SK-N-SH (cell line): Measurements from ENCODE around the gene SLC35G1. TPM values are rescaled to one million over a fixed set of nuclear protein-coding genes. Genes with fewer than 3 reads are reported as not detected.

ENCODE experiments used
- CTCF ChIA-PET: fragments of 300-600, 350-600 bp; formaldehyde crosslinking; extraction: SDS; loops from one replicate; lab custom pipeline; 2021; lab: Yijun Ruan, JAX
- POLR2A ChIA-PET: fragments of 350-600 bp; sonication (Branson Sonifier 250); formaldehyde crosslinking; extraction: SDS; loops from one replicate; lab custom pipeline; 2020; ENCODE audit warnings: antibody characterized with exemption, inconsistent platforms; lab: Yijun Ruan, JAX
- DNase-seq: peaks from one replicate; pipeline ENCODE4 v3.0.0; 2012
- H2AFZ ChIP-seq: fragments of 200-600 bp; sonication (generic); 2 replicates; pipeline ENCODE4 v1.8.1; 2016; ENCODE audit warnings: antibody characterized with exemption, mild to moderate bottlenecking, low read depth
- H3F3A ChIP-seq: fragments of 200-600 bp; sonication (generic); replicated peaks from 2 replicates; pipeline ENCODE3; 2016; ENCODE audit warnings: antibody characterized with exemption, mild to moderate bottlenecking; ENCODE audit not compliant: insufficient read depth
- H3K27ac ChIP-seq, 2 experiments: fragments of 200-500 bp in 1 of 2; fragments of 200-600 bp in 1 of 2; sonication (Bioruptor generic) in 1 of 2; sonication (generic), shearing (Covaris generic) in 1 of 2; 2 replicates each; pipeline versions ENCODE4 v1.5.1 to v1.6.1; 2014 to 2016; ENCODE audit warnings: low read depth in 2 of 2, inconsistent platforms in 1 of 2, low read length in 1 of 2, mild to moderate bottlenecking in 1 of 2, mixed read lengths in 1 of 2
- H3K27me3 ChIP-seq: fragments of 200-600 bp; sonication (generic), shearing (Covaris generic); 2 replicates; pipeline ENCODE4 v1.6.1; 2016; ENCODE audit warnings: mixed run types; ENCODE audit not compliant: insufficient read depth
- H3K36me3 ChIP-seq, 2 experiments: fragments of 200-500 bp in 1 of 2; fragments of 200-600 bp in 1 of 2; sonication (Bioruptor generic) in 1 of 2; sonication (generic) in 1 of 2; replicated peaks in 1 of 2; 2 replicates each; pipeline versions ENCODE3 to v1.5.1; 2014 to 2016; ENCODE audit warnings: low read length in 1 of 2, mild to moderate bottlenecking in 1 of 2; ENCODE audit not compliant: insufficient read depth in 2 of 2, control insufficient read depth in 1 of 2
- H3K4me1 ChIP-seq, 2 experiments: fragments of 200-500 bp in 1 of 2; fragments of 200-600 bp in 1 of 2; sonication (Bioruptor generic) in 1 of 2; sonication (generic), shearing (Covaris generic) in 1 of 2; 2 replicates each; pipeline versions ENCODE4 v1.5.1 to v1.6.1; 2014 to 2016; ENCODE audit warnings: low read depth in 1 of 2, low read length in 1 of 2, mixed run types in 1 of 2; ENCODE audit not compliant: insufficient read depth in 2 of 2, control insufficient read depth in 1 of 2
- H3K4me2 ChIP-seq: fragments of 200-600 bp; sonication (generic), shearing (Covaris generic); 2 replicates; pipeline ENCODE4 v1.6.1; 2017; ENCODE audit warnings: mixed run types
- H3K4me3 ChIP-seq, 2 experiments: fragments of 200-500 bp in 1 of 2; fragments of 200-600 bp in 1 of 2; sonication (Bioruptor generic) in 1 of 2; sonication (generic), shearing (Covaris generic) in 1 of 2; 2 replicates each; pipeline versions ENCODE4 v1.5.1 to v1.8.1; 2014 to 2016; ENCODE audit warnings: low read depth in 2 of 2, inconsistent platforms in 1 of 2, low read length in 1 of 2, mild to moderate bottlenecking in 1 of 2, mixed read lengths in 1 of 2, moderate library complexity in 1 of 2
- H3K79me2 ChIP-seq: fragments of 200-600 bp; sonication (generic); 2 replicates; pipeline ENCODE4 v1.8.1; 2017; ENCODE audit warnings: mild to moderate bottlenecking; ENCODE audit not compliant: insufficient read depth
- H3K9ac ChIP-seq: fragments of 200-600 bp; sonication (generic); 2 replicates; pipeline ENCODE4 v1.6.1; 2017; ENCODE audit warnings: mixed run types
- H3K9me2 ChIP-seq: fragments of 200-600 bp; sonication (generic); 2 replicates; pipeline ENCODE4 v1.6.1; 2017; ENCODE audit warnings: mixed run types
- H3K9me3 ChIP-seq: fragments of 200-600 bp; sonication (generic); 2 replicates; pipeline ENCODE4 v1.6.1; 2017; ENCODE audit warnings: mixed run types, mild to moderate bottlenecking, moderate library complexity
- H4K20me1 ChIP-seq: fragments of 200-600 bp; sonication (generic); 2 replicates; pipeline ENCODE4 v1.6.1; 2017; ENCODE audit warnings: mild to moderate bottlenecking, mixed run types; ENCODE audit not compliant: insufficient read depth
- CHD2 ChIP-seq: fragments of 150-350 bp; IDR thresholded peaks from 2 replicates; pipeline ENCODE4 v1.6.1; 2018; ENCODE audit warnings: low read length; ENCODE audit not compliant: partially characterized antibody
- ELF1 ChIP-seq: IDR thresholded peaks from 2 replicates; pipeline ENCODE4 v1.4.0; 2012
- EP300 ChIP-seq, 2 experiments: IDR thresholded peaks; 2 replicates each; pipeline versions ENCODE4 v1.4.0 to v1.6.1; 2012; ENCODE audit warnings: borderline replicate concordance in 1 of 2, low read depth in 1 of 2, low read length in 1 of 2
- EZH2phosphoT487 ChIP-seq: fragments of 200-600 bp; sonication (generic); IDR thresholded peaks from 2 replicates; pipeline ENCODE4 v1.6.1; 2017; ENCODE audit warnings: low read depth, mixed run types, mild to moderate bottlenecking, antibody characterized with exemption, moderate library complexity, borderline replicate concordance
- FOSL2 ChIP-seq: IDR thresholded peaks from 2 replicates; pipeline ENCODE4 v1.4.0; 2012; ENCODE audit warnings: low read depth, mild to moderate bottlenecking, moderate library complexity, borderline replicate concordance
- FOXJ3 ChIP-seq: sonication (generic); formaldehyde crosslinking; IDR thresholded peaks from 2 replicates; pipeline ENCODE4 v1.5.1; 2020; ENCODE audit warnings: mild to moderate bottlenecking, missing genetic modification reagents
- GABPA ChIP-seq: IDR thresholded peaks from 2 replicates; pipeline ENCODE4 v1.4.0; 2012; ENCODE audit warnings: low read depth, mild to moderate bottlenecking
- GATA2 ChIP-seq: sonication (generic); formaldehyde crosslinking; IDR thresholded peaks from 2 replicates; pipeline ENCODE4 v1.5.0; 2020; ENCODE audit warnings: mild to moderate bottlenecking, missing genetic modification reagents
- JUND ChIP-seq: IDR thresholded peaks from 2 replicates; pipeline ENCODE4 v1.4.0; 2012
- NFIC ChIP-seq: IDR thresholded peaks from 2 replicates; pipeline ENCODE4 v1.4.0; 2012; ENCODE audit warnings: borderline replicate concordance
- NRF1 ChIP-seq: IDR thresholded peaks from 2 replicates; pipeline ENCODE4 v1.6.1; 2012; ENCODE audit warnings: low read depth, mild to moderate bottlenecking, low read length
- POLR2AphosphoS5 ChIP-seq: IDR thresholded peaks from 2 replicates; pipeline ENCODE4 v1.6.1; 2012; ENCODE audit warnings: low read depth, low read length
- SIN3A ChIP-seq: IDR thresholded peaks from 2 replicates; pipeline ENCODE4 v1.6.1; 2012; ENCODE audit warnings: low read depth, mild to moderate bottlenecking, low read length, moderate library complexity, borderline replicate concordance
- TAF1 ChIP-seq: IDR thresholded peaks from 2 replicates; pipeline ENCODE4 v1.6.1; 2012; ENCODE audit warnings: low read depth, mild to moderate bottlenecking, low read length, moderate library complexity, borderline replicate concordance
- WGBS: methylation state at CpG from one replicate; pipeline ENCODE4 v1.1.6; 2017; ENCODE audit warnings: low lambda C conversion rate; 5-methylcytosine and 5-hydroxymethylcytosine counted together
- polyA plus RNA-seq, 3 experiments: library from polyadenylated mRNA; depleted of rRNA; stranded (reverse); fragments of >200 nt; gene quantifications; 2 replicates each; pipeline ENCODE4 v1.2.3, GENCODE V29; 2012
- TF ChIP-seq, protein P1 (sequence below): IDR thresholded peaks from 2 replicates; pipeline ENCODE4; 2012
- TF ChIP-seq, protein P2 (sequence below): IDR thresholded peaks from 2 replicates; pipeline ENCODE4 v1.4.0; 2012; ENCODE audit warnings: low read depth, borderline replicate concordance
- TF ChIP-seq, protein P3 (sequence below): fragments of 150-350 bp; IDR thresholded peaks from 2 replicates; pipeline ENCODE4 v1.6.1; 2017; ENCODE audit warnings: antibody characterized with exemption, low read length, low read depth, borderline replicate concordance
- TF ChIP-seq, protein P4 (sequence below): IDR thresholded peaks from 2 replicates; pipeline ENCODE4 v1.4.0; 2012; ENCODE audit warnings: low read depth
- TF ChIP-seq, protein P5 (sequence below): IDR thresholded peaks from 2 replicates; pipeline ENCODE4 v1.6.1; 2012; ENCODE audit warnings: mild to moderate bottlenecking, low read depth, low read length, moderate library complexity

Gene SLC35G1
- polyA plus RNA-seq, 1 of the 3 experiments (the other 2 are of a cell fraction), result 5.1 TPM

DNA sequence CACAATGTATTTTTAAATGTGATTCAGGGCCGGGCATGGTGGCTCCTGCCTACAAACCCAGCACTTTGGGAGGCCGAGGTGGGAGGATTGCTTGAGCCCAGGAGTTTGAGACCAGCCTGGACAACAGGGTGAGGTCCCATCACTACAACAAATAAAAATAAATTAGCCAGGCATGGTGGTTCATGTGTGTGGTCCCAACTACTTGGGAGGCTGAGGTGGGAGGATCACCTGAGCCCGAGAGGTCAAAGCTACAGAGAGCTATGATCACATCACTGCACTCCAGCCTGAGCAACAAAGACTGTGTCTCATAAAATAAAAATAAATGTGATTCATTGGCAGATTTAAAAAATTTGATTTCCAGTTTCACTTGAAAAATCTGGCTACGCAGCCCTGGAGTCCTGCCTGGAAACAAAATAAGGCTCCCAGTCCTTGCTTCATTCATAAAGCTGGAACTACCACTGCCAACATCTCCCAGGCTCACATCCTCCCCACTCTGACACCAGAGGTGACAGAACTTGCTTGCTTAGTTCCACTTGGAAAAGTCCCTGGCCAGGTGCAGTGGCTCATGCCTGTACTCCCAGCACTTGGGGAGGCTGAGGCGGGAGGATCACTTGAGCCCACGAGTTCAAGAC lies 27.9 kb upstream of the SLC35G1 start:
- no peaks in the 10 kb centered on the region for H3K9me3 ChIP-seq
- POLR2A ChIA-PET, result no interaction called here
- peaks cover 4% of the 10 kb centered on the region; the same call in 1 of the 2 replicates for H3K27me3 ChIP-seq
- no peaks in the 10 kb centered on the region for H3K36me3 ChIP-seq
- WGBS, result 56% methylated on average over 6 of the region's 6 CpGs
- no peak overlapping the region for H2AFZ ChIP-seq
- H3K27ac ChIP-seq, result no peak overlapping the region
- H3K9ac ChIP-seq, result no peak overlapping the region
- CTCF ChIA-PET, result no interaction called here
- TF ChIP-seq NFIC, result no peak
- TF ChIP-seq, protein P1, sequence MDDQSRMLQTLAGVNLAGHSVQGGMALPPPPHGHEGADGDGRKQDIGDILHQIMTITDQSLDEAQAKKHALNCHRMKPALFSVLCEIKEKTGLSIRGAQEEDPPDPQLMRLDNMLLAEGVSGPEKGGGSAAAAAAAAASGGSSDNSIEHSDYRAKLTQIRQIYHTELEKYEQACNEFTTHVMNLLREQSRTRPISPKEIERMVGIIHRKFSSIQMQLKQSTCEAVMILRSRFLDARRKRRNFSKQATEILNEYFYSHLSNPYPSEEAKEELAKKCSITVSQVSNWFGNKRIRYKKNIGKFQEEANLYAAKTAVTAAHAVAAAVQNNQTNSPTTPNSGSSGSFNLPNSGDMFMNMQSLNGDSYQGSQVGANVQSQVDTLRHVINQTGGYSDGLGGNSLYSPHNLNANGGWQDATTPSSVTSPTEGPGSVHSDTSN, result no peak
- no peak for TF ChIP-seq GABPA
- no peak for TF ChIP-seq ELF1
- TF ChIP-seq GATA2 (CRISPR knock-in tag), result no peak
- no peak for TF ChIP-seq EZH2phosphoT487
- TF ChIP-seq EP300 (IDR thresholded peaks at IDR 0.05; ENCODE audit: borderline replicate concordance in 1 of 2, low read depth in 1 of 2, low read length in 1 of 2), result no peak
- TF ChIP-seq, protein P2, sequence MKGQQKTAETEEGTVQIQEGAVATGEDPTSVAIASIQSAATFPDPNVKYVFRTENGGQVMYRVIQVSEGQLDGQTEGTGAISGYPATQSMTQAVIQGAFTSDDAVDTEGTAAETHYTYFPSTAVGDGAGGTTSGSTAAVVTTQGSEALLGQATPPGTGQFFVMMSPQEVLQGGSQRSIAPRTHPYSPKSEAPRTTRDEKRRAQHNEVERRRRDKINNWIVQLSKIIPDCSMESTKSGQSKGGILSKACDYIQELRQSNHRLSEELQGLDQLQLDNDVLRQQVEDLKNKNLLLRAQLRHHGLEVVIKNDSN, result no peak
- TF ChIP-seq TAF1, result no peak
- TF ChIP-seq, protein P3, sequence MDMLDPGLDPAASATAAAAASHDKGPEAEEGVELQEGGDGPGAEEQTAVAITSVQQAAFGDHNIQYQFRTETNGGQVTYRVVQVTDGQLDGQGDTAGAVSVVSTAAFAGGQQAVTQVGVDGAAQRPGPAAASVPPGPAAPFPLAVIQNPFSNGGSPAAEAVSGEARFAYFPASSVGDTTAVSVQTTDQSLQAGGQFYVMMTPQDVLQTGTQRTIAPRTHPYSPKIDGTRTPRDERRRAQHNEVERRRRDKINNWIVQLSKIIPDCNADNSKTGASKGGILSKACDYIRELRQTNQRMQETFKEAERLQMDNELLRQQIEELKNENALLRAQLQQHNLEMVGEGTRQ, result no peak
- TF ChIP-seq NRF1, result no peak
- no peak for TF ChIP-seq POLR2AphosphoS5
- TF ChIP-seq JUND, result no peak
- no peak for TF ChIP-seq FOXJ3 (CRISPR knock-in tag)
- no peak for TF ChIP-seq CHD2
- TF ChIP-seq, protein P4, sequence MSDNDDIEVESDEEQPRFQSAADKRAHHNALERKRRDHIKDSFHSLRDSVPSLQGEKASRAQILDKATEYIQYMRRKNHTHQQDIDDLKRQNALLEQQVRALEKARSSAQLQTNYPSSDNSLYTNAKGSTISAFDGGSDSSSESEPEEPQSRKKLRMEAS, result no peak
- TF ChIP-seq SIN3A, result no peak
- no peak for TF ChIP-seq FOSL2
- TF ChIP-seq, protein P5, sequence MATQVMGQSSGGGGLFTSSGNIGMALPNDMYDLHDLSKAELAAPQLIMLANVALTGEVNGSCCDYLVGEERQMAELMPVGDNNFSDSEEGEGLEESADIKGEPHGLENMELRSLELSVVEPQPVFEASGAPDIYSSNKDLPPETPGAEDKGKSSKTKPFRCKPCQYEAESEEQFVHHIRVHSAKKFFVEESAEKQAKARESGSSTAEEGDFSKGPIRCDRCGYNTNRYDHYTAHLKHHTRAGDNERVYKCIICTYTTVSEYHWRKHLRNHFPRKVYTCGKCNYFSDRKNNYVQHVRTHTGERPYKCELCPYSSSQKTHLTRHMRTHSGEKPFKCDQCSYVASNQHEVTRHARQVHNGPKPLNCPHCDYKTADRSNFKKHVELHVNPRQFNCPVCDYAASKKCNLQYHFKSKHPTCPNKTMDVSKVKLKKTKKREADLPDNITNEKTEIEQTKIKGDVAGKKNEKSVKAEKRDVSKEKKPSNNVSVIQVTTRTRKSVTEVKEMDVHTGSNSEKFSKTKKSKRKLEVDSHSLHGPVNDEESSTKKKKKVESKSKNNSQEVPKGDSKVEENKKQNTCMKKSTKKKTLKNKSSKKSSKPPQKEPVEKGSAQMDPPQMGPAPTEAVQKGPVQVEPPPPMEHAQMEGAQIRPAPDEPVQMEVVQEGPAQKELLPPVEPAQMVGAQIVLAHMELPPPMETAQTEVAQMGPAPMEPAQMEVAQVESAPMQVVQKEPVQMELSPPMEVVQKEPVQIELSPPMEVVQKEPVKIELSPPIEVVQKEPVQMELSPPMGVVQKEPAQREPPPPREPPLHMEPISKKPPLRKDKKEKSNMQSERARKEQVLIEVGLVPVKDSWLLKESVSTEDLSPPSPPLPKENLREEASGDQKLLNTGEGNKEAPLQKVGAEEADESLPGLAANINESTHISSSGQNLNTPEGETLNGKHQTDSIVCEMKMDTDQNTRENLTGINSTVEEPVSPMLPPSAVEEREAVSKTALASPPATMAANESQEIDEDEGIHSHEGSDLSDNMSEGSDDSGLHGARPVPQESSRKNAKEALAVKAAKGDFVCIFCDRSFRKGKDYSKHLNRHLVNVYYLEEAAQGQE, result no peak
- TF ChIP-seq, all 33 proteins: peak for 0
- H3K79me2 ChIP-seq, result no peaks in the 10 kb centered on the region
- H3F3A ChIP-seq, result no peaks in the 10 kb centered on the region
- H3K9me2 ChIP-seq, result no peaks in the 10 kb centered on the region
- no peak overlapping the region for H3K4me2 ChIP-seq
- no peaks in the 10 kb centered on the region for H3K4me1 ChIP-seq
- H4K20me1 ChIP-seq, result no peaks in the 10 kb centered on the region
- DNase-seq, result no peak
- no peak overlapping the region for H3K4me3 ChIP-seq
